SK-N-SH (cell line): ENCODE measurements around the gene ADGRG2. TPM values are rescaled to one million over a fixed set of nuclear protein-coding genes. Genes with fewer than 3 reads are reported as not detected.

Source experiments
- CTCF ChIA-PET: fragments of 300-600, 350-600 bp; formaldehyde crosslinking; extraction: SDS; loops from one replicate; lab custom pipeline; 2021; lab: Yijun Ruan, JAX
- POLR2A ChIA-PET: fragments of 350-600 bp; sonication (Branson Sonifier 250); formaldehyde crosslinking; extraction: SDS; loops from one replicate; lab custom pipeline; 2020; ENCODE audit warnings: antibody characterized with exemption, inconsistent platforms; lab: Yijun Ruan, JAX
- DNase-seq: peaks from one replicate; pipeline ENCODE4 v3.0.0; 2012
- H2AFZ ChIP-seq: fragments of 200-600 bp; sonication (generic); 2 replicates; pipeline ENCODE4 v1.8.1; 2016; ENCODE audit warnings: antibody characterized with exemption, mild to moderate bottlenecking, low read depth
- H3F3A ChIP-seq: fragments of 200-600 bp; sonication (generic); replicated peaks from 2 replicates; pipeline ENCODE3; 2016; ENCODE audit warnings: antibody characterized with exemption, mild to moderate bottlenecking; ENCODE audit not compliant: insufficient read depth
- H3K27ac ChIP-seq, 2 experiments: fragments of 200-500 bp in 1 of 2; fragments of 200-600 bp in 1 of 2; sonication (Bioruptor generic) in 1 of 2; sonication (generic), shearing (Covaris generic) in 1 of 2; 2 replicates each; pipeline versions ENCODE4 v1.5.1 to v1.6.1; 2014 to 2016; ENCODE audit warnings: low read depth in 2 of 2, inconsistent platforms in 1 of 2, low read length in 1 of 2, mild to moderate bottlenecking in 1 of 2, mixed read lengths in 1 of 2
- H3K27me3 ChIP-seq: fragments of 200-600 bp; sonication (generic), shearing (Covaris generic); 2 replicates; pipeline ENCODE4 v1.6.1; 2016; ENCODE audit warnings: mixed run types; ENCODE audit not compliant: insufficient read depth
- H3K36me3 ChIP-seq, 2 experiments: fragments of 200-500 bp in 1 of 2; fragments of 200-600 bp in 1 of 2; sonication (Bioruptor generic) in 1 of 2; sonication (generic) in 1 of 2; replicated peaks in 1 of 2; 2 replicates each; pipeline versions ENCODE3 to v1.5.1; 2014 to 2016; ENCODE audit warnings: low read length in 1 of 2, mild to moderate bottlenecking in 1 of 2; ENCODE audit not compliant: insufficient read depth in 2 of 2, control insufficient read depth in 1 of 2
- H3K4me1 ChIP-seq, 2 experiments: fragments of 200-500 bp in 1 of 2; fragments of 200-600 bp in 1 of 2; sonication (Bioruptor generic) in 1 of 2; sonication (generic), shearing (Covaris generic) in 1 of 2; 2 replicates each; pipeline versions ENCODE4 v1.5.1 to v1.6.1; 2014 to 2016; ENCODE audit warnings: low read depth in 1 of 2, low read length in 1 of 2, mixed run types in 1 of 2; ENCODE audit not compliant: insufficient read depth in 2 of 2, control insufficient read depth in 1 of 2
- H3K4me2 ChIP-seq: fragments of 200-600 bp; sonication (generic), shearing (Covaris generic); 2 replicates; pipeline ENCODE4 v1.6.1; 2017; ENCODE audit warnings: mixed run types
- H3K4me3 ChIP-seq, 2 experiments: fragments of 200-500 bp in 1 of 2; fragments of 200-600 bp in 1 of 2; sonication (Bioruptor generic) in 1 of 2; sonication (generic), shearing (Covaris generic) in 1 of 2; 2 replicates each; pipeline versions ENCODE4 v1.5.1 to v1.8.1; 2014 to 2016; ENCODE audit warnings: low read depth in 2 of 2, inconsistent platforms in 1 of 2, low read length in 1 of 2, mild to moderate bottlenecking in 1 of 2, mixed read lengths in 1 of 2, moderate library complexity in 1 of 2
- H3K79me2 ChIP-seq: fragments of 200-600 bp; sonication (generic); 2 replicates; pipeline ENCODE4 v1.8.1; 2017; ENCODE audit warnings: mild to moderate bottlenecking; ENCODE audit not compliant: insufficient read depth
- H3K9ac ChIP-seq: fragments of 200-600 bp; sonication (generic); 2 replicates; pipeline ENCODE4 v1.6.1; 2017; ENCODE audit warnings: mixed run types
- H3K9me2 ChIP-seq: fragments of 200-600 bp; sonication (generic); 2 replicates; pipeline ENCODE4 v1.6.1; 2017; ENCODE audit warnings: mixed run types
- H3K9me3 ChIP-seq: fragments of 200-600 bp; sonication (generic); 2 replicates; pipeline ENCODE4 v1.6.1; 2017; ENCODE audit warnings: mixed run types, mild to moderate bottlenecking, moderate library complexity
- H4K20me1 ChIP-seq: fragments of 200-600 bp; sonication (generic); 2 replicates; pipeline ENCODE4 v1.6.1; 2017; ENCODE audit warnings: mild to moderate bottlenecking, mixed run types; ENCODE audit not compliant: insufficient read depth
- ELF1 ChIP-seq: IDR thresholded peaks from 2 replicates; pipeline ENCODE4 v1.4.0; 2012
- EP300 ChIP-seq, 2 experiments: IDR thresholded peaks; 2 replicates each; pipeline versions ENCODE4 v1.4.0 to v1.6.1; 2012; ENCODE audit warnings: borderline replicate concordance in 1 of 2, low read depth in 1 of 2, low read length in 1 of 2
- EZH2phosphoT487 ChIP-seq: fragments of 200-600 bp; sonication (generic); IDR thresholded peaks from 2 replicates; pipeline ENCODE4 v1.6.1; 2017; ENCODE audit warnings: low read depth, mixed run types, mild to moderate bottlenecking, antibody characterized with exemption, moderate library complexity, borderline replicate concordance
- FOSL2 ChIP-seq: IDR thresholded peaks from 2 replicates; pipeline ENCODE4 v1.4.0; 2012; ENCODE audit warnings: low read depth, mild to moderate bottlenecking, moderate library complexity, borderline replicate concordance
- FOXM1 ChIP-seq: IDR thresholded peaks from 2 replicates; pipeline ENCODE4 v1.4.0; 2012; ENCODE audit warnings: low read depth, mild to moderate bottlenecking
- GABPA ChIP-seq: IDR thresholded peaks from 2 replicates; pipeline ENCODE4 v1.4.0; 2012; ENCODE audit warnings: low read depth, mild to moderate bottlenecking
- NFIC ChIP-seq: IDR thresholded peaks from 2 replicates; pipeline ENCODE4 v1.4.0; 2012; ENCODE audit warnings: borderline replicate concordance
- NRF1 ChIP-seq: IDR thresholded peaks from 2 replicates; pipeline ENCODE4 v1.6.1; 2012; ENCODE audit warnings: low read depth, mild to moderate bottlenecking, low read length
- RAD21 ChIP-seq: IDR thresholded peaks from 2 replicates; pipeline ENCODE4 v1.6.1; 2012; ENCODE audit warnings: mild to moderate bottlenecking, low read length
- TAF1 ChIP-seq: IDR thresholded peaks from 2 replicates; pipeline ENCODE4 v1.6.1; 2012; ENCODE audit warnings: low read depth, mild to moderate bottlenecking, low read length, moderate library complexity, borderline replicate concordance
- TCF12 ChIP-seq: IDR thresholded peaks from 2 replicates; pipeline ENCODE4 v1.4.0; 2012
- TEAD4 ChIP-seq: IDR thresholded peaks from 2 replicates; pipeline ENCODE4 v1.4.0; 2012; ENCODE audit warnings: mild to moderate bottlenecking, borderline replicate concordance; ENCODE audit not compliant: insufficient read depth
- YY1 ChIP-seq: IDR thresholded peaks from 2 replicates; pipeline ENCODE4 v1.4.0; 2012; ENCODE audit warnings: low read depth, mild to moderate bottlenecking
- ZBTB33 ChIP-seq: IDR thresholded peaks from 2 replicates; pipeline ENCODE4 v1.4.0; 2012; ENCODE audit warnings: low read depth, borderline replicate concordance
- WGBS: methylation state at CpG from one replicate; pipeline ENCODE4 v1.1.6; 2017; ENCODE audit warnings: low lambda C conversion rate; 5-methylcytosine and 5-hydroxymethylcytosine counted together
- polyA plus RNA-seq, 3 experiments: library from polyadenylated mRNA; depleted of rRNA; stranded (reverse); fragments of >200 nt; gene quantifications; 2 replicates each; pipeline ENCODE4 v1.2.3, GENCODE V29; 2012
- TF ChIP-seq, protein P1 (sequence below): IDR thresholded peaks from 2 replicates; pipeline ENCODE4; 2012
- TF ChIP-seq, protein P2 (sequence below): IDR thresholded peaks from 2 replicates; pipeline ENCODE4 v1.4.0; 2012; ENCODE audit warnings: low read depth, borderline replicate concordance
- TF ChIP-seq, protein P3 (sequence below): fragments of 150-350 bp; IDR thresholded peaks from 2 replicates; pipeline ENCODE4 v1.6.1; 2016; ENCODE audit warnings: mild to moderate bottlenecking, low read depth, low read length
- TF ChIP-seq, protein P4 (sequence below): fragments of 150-350 bp; IDR thresholded peaks from 2 replicates; pipeline ENCODE4 v1.6.1; 2017; ENCODE audit warnings: antibody characterized with exemption, low read length, low read depth, borderline replicate concordance

ADGRG2 gene
- polyA plus RNA-seq, 1 of the 3 experiments (the other 2 are of a cell fraction) = 0.08 TPM

- 78% methylated on average over 4 of the region's 4 CpGs for WGBS
- ChIA-PET CTCF (interaction anchor here (1.6 to 7.2 kb wide), 2 partner anchors 8 to 326 kb away, joined by 5 to 52 read pairs; no protein-coding TSS in a partner anchor), POLR2A (no interaction called here)
- H3K4me3 ChIP-seq = no peak overlapping the region
- DNase-seq = no peak
- H3K27ac ChIP-seq = no peak overlapping the region
- H2AFZ ChIP-seq = no peak overlapping the region
- TF ChIP-seq FOSL2 (no peak), RAD21 (no peak), TAF1 (no peak)
- TF ChIP-seq, protein P1, sequence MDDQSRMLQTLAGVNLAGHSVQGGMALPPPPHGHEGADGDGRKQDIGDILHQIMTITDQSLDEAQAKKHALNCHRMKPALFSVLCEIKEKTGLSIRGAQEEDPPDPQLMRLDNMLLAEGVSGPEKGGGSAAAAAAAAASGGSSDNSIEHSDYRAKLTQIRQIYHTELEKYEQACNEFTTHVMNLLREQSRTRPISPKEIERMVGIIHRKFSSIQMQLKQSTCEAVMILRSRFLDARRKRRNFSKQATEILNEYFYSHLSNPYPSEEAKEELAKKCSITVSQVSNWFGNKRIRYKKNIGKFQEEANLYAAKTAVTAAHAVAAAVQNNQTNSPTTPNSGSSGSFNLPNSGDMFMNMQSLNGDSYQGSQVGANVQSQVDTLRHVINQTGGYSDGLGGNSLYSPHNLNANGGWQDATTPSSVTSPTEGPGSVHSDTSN = no peak
- H3K9me2 ChIP-seq = no peaks in the 10 kb centered on the region
- no peaks in the 10 kb centered on the region for H3F3A ChIP-seq
- H3K36me3 ChIP-seq = no peaks in the 10 kb centered on the region
- H3K27me3 ChIP-seq = no peaks in the 10 kb centered on the region
- no peaks in the 10 kb centered on the region for H3K79me2 ChIP-seq
- no peaks in the 10 kb centered on the region for H3K4me1 ChIP-seq
- no peaks in the 10 kb centered on the region for H3K9me3 ChIP-seq
- no peak overlapping the region for H3K4me2 ChIP-seq
- H3K9ac ChIP-seq = no peak overlapping the region
- no peaks in the 10 kb centered on the region for H4K20me1 ChIP-seq
These were observed 114.4 kb downstream of the ADGRG2 start for GRCh38 chrX:19007868-19008267.

DNA sequence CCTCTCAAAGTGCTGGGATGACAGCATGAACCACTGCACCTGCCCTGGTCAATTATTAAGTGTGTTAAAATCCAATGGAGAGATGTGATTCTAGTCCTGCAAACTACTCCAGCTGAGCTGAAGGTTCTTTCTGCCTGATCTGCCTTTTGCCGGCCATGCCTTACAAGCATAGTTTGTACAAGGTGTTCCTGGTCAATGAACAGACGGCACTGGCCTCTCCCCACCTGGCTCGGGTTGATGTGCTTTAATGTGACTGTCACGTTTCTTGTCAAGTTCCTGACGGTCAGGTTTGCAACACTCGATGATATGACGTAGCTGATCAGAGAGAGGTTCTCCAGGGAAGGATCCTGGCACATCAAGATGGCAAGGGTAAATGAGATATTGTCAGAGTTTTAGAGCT lies 115.3 kb downstream of the ADGRG2 start:
- H3K4me2 ChIP-seq = no peak overlapping the region
- POLR2A ChIA-PET = no interaction called here

More for the DNA sequence above, 115.3 kb downstream of the ADGRG2 start:
- DNase-seq = no peak
- Histone ChIP-seq H2AFZ (no peak overlapping the region), H3K4me3 (no peak overlapping the region), H3K9ac (no peak overlapping the region), H4K20me1 (no peaks in the 10 kb centered on the region), H3K27me3 (no peaks in the 10 kb centered on the region), H3K9me3 (no peaks in the 10 kb centered on the region), H3K36me3 (no peaks in the 10 kb centered on the region), H3K79me2 (no peaks in the 10 kb centered on the region), H3K27ac (no peak overlapping the region), H3F3A (no peaks in the 10 kb centered on the region), H3K4me1 (no peaks in the 10 kb centered on the region), H3K9me2 (no peaks in the 10 kb centered on the region)
- CTCF ChIA-PET = interaction anchor here (0.8 to 7.2 kb wide), 5 partner anchors 9 to 597 kb away, joined by 3 to 52 read pairs (median 4); no protein-coding TSS in a partner anchor
- WGBS = 55% methylated on average over 7 of the region's 7 CpGs
- no peak for TF ChIP-seq RAD21
- TF ChIP-seq, protein P1 = no peak
- no peak for TF ChIP-seq TEAD4
- no peak for TF ChIP-seq NRF1
- TF ChIP-seq, protein P2, sequence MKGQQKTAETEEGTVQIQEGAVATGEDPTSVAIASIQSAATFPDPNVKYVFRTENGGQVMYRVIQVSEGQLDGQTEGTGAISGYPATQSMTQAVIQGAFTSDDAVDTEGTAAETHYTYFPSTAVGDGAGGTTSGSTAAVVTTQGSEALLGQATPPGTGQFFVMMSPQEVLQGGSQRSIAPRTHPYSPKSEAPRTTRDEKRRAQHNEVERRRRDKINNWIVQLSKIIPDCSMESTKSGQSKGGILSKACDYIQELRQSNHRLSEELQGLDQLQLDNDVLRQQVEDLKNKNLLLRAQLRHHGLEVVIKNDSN = no peak
- TF ChIP-seq, protein P3, sequence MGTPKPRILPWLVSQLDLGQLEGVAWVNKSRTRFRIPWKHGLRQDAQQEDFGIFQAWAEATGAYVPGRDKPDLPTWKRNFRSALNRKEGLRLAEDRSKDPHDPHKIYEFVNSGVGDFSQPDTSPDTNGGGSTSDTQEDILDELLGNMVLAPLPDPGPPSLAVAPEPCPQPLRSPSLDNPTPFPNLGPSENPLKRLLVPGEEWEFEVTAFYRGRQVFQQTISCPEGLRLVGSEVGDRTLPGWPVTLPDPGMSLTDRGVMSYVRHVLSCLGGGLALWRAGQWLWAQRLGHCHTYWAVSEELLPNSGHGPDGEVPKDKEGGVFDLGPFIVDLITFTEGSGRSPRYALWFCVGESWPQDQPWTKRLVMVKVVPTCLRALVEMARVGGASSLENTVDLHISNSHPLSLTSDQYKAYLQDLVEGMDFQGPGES = no peak
- TF ChIP-seq GABPA = no peak
- no peak for TF ChIP-seq FOXM1
- no peak for TF ChIP-seq NFIC
- TF ChIP-seq, protein P4, sequence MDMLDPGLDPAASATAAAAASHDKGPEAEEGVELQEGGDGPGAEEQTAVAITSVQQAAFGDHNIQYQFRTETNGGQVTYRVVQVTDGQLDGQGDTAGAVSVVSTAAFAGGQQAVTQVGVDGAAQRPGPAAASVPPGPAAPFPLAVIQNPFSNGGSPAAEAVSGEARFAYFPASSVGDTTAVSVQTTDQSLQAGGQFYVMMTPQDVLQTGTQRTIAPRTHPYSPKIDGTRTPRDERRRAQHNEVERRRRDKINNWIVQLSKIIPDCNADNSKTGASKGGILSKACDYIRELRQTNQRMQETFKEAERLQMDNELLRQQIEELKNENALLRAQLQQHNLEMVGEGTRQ = no peak
- TF ChIP-seq EZH2phosphoT487 = no peak
- no peak for TF ChIP-seq ELF1
- no peak for TF ChIP-seq ZBTB33
- no peak for TF ChIP-seq TCF12
- no peak for TF ChIP-seq YY1
- TF ChIP-seq EP300 (IDR thresholded peaks at IDR 0.05; ENCODE audit: borderline replicate concordance in 1 of 2, low read depth in 1 of 2, low read length in 1 of 2) = no peak
- TF ChIP-seq FOSL2 = no peak
